HG03280 (cell line): ENCODE measurements around the gene BLOC1S2.
"Not testable (repeated sequence)": the region's sequence is repeated elsewhere in the genome, so short reads cannot be mapped to it uniquely, and the experiment has no call there.

ENCODE experiments used
- ATAC-seq: cut with Tn5 transposase; IDR thresholded peaks from one replicate; pipeline ENCODE4 v1.9.1; 2021; ENCODE audit warnings: mild to moderate bottlenecking, moderate library complexity; ENCODE audit not compliant: unreplicated experiment

Gene BLOC1S2

DNA sequence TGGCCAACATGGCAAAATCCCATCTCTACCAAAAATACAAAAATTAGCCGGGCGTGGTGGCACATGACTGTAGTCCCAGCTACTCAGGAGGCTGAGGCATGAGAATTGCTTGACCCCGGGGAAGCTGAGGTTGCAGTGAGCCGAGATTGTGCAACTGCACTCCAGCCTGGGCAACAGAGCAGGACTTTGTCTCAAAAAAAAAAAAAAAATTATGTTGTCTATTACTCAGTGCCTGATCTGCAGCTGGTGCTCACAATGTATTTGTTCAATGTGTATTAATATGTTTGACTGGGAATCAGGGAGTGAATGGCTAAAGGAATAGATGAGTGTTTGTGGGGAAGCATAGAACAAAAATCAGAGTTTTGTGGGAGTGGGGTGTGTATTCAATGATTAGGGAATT lies 5.8 kb upstream of the BLOC1S2 start:
- ATAC-seq = not testable (repeated sequence)

DNA sequence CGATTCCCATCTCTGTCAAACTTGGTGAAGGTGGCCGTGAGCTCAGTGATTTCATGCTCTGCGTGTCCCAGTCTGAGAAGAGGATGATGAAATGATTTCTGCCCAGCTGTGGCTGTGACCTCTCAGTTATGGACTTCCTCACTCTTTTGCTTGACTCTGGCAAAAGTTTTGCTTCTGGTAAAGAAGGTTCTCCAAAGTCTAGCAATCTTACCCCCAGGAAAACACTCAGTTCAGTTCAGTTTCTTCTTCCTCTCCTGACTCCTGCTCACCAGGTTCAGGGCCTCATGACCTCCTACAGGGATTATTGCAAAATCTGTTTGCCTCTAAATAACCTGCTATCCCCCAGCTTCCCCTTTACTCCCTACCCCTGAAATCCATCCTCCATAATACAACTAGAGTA lies 4.9 kb upstream of the BLOC1S2 start:
- no peak for ATAC-seq

DNA sequence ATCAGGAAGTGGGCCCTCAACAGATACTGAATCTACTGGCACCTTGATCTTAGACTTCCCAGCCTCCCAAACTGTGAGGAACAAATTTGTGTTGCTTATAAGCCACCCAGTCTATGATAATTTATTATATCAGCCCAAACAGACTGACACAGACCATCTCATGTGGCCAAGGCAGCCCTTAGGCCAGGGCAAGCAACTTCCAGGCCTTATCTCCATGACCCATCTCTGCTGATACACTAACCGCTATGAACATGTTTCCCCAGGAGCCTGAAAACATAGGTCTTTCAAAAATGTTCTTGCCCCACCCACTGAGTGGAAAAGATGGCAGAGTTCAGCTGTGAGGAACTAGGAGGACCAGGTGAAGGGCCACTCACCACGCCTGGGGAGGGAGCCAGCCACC lies 3.2 kb upstream of the BLOC1S2 start:
- ATAC-seq = no peak

DNA sequence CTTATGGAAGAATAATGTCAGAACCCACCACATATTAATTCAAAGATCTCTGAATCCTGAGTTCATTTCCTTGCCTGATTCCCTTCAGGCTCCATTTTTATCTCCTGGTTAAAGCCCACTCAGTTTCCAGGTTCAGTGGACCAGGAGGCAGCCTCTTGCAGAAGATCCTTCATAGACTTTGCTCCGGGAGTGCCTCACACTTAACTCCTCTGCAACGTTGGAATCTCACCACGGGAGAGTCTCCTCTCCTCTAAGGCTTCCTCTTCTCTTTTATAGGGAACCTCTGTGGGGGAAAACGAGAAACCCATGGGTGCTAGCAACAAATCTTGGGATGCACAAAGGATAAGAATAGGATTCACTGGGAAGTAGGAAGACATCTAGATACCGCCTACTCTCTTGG lies 1.7 kb upstream of the BLOC1S2 start:
- no peak for ATAC-seq

DNA sequence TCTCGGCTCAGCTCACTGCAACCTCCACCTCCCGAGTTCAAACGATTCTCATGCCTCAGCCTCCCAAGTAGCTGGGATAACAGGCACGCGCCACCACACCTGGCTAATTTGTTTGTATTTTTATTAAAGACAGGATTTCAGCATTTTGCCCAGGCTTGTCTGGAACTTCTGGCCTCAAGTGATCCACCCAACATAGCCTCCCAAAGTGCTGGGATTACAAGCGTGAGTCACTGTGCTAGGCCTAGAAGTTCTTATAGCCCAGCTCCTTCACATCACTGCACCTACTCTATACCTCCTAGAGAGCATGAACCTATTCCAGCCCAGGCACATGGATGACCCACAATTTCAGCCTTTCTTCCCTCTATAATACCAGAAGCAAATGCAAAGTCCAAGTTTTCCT lies 1.3 kb upstream of the BLOC1S2 start:
- ATAC-seq = no peak

DNA sequence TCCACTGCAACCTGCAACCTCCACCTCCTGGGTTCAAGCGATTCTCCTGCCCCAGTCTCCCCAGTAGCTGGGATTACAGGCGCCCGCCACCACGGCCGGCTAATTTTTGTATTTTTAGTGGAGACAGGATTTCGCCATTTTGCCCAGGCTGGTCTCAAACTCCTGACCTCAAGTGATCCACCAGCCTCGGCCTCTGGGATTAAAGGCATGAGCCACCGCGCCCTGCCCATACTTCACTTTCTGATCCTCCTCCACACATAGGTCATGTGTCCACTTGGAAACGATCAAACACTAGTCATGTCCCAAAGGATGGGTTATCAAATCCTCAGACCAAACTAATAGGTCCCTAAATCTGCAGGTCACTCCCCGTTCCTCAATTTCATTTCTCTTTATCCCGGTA lies 1.2 kb downstream of the BLOC1S2 start:
- ATAC-seq = not testable (repeated sequence)

DNA sequence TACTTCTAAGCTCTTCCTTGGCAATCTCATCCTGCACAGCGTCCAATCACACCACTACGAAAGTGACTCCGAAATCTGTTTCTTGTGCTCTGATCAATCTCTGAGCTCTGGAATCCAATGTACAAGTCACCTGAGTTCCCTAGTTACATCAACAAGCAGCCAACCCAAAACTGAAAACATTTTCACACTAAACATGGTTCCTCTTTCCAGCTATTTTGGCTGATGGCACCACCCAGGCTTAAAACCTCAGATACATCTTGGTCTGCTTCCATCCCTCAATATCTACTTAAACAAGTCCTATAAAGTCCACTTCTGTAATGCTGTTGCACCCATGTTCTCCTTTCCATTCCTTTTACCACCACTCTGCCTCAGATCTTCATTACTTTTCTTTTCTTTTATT lies 3.6 kb downstream of the BLOC1S2 start:
- no peak for ATAC-seq

DNA sequence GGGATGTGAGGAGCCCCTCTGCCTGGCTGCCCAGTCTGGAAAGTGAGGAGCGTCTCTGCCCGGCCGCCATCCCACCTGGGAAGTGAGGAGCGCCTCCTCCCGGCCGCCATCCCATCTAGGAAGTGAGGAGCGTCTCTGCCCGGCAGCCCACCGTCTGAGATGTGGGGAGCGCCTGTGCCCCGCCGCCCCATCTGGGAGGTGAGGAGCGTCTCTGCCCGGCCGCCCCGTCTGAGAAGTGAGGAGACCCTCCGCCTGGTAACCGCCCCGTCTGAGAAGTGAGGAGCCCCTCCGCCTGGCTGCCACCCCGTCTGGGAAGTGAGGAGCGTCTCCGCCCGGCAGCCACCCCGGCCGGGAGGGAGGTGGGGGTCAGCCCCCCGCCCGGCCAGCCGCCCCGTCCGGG lies 9.5 kb downstream of the BLOC1S2 start:
- ATAC-seq = not testable (repeated sequence)

DNA sequence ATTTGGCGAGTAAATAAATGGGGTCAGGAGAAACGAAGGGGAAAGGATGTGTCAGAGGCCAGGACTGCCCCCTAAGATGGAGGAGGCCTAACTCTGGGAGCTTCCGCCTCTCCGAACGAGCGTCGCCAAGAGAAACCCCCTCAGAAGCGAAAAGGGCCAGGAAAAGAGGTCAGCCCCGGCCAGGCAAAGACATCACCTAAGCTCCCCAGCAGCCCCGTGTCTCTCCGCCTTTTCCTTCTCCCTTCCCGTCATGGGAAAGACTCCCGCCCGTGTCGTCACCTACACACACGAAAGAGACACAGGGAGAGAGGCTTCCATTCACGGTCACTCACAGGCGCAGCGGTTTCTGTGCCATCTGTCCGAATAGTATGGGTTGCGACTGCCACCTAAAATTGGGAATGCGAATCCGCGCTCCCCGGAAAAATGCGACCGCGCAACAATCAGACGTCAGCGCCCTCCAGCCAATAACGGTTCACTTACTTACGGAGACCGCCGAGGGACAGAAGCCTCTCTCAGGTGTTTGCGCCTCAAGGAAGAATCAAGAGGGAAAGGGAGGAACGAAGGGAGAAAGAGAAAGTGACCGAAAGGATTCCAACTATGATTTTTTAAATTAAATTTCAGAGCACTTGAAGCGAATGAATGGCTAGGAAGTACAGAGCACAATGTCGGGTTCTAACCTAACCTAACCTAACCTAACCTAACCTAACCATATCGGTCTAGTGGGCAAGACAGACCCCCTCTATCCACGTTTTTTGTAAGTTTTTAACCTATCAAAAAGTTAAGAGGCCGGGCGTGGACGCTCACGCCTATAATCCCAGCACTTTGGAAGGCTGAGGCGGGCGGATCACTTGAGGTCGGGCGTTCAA lies 19.0 kb downstream of the BLOC1S2 start, which contains the start of gene CWF19L1:
TSS of gene CWF19L1 (minus strand) at position 400 of the 866 bp plus-strand sequence. CDS start at position 355, 45 bp downstream.
- ATAC-seq = peak; percentile 81

DNA sequence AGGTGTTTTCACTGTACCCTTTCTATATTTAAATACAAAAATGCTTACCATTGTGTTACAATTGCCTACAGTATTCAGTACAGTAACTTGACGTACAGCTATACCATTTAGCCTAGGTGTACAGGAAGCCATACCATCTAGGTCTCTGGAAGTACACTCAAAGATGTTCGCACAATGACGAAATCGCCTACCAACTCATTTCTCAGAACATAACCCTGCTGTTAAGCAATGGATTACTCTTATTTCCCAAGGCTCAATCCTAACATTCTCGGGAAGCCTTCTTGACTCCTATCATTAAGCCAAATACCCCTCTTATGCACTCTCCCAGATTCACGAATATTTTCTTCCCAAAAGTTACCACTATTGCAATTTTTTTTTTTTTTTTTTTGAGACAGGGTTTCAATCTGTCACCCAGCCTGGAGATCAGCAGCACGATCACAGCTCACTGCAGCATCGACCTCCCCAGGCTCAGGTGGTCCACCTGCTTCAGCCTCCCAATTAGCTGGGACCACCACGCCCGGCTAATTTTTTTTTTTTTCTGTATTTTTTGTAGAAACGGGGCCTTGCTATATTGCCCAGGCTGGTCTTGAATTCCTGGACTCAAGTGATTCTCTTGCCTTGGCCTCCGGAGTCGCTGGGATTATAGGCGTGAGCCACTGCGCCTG lies 20.5 kb downstream of the BLOC1S2 start:
- ATAC-seq = no peak

DNA sequence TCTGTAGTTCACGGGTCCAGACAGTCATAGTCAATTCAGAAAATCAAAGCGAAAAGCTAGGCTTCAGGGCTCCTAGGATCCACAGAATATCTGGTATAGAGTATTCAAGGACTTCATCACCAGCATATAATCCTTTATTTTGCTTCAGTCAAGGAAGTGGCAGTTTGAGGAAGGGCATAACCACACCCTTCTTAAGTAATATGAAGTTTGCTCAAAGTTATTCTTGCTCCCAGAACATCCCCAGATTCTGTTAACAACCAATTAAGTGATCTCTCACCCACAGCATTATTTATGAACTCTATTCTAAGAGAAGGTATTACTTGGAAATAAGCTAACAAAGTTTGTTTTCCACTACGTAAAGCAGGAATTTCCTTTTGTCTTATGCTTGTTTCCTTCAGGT lies 32.3 kb downstream of the BLOC1S2 start:
- ATAC-seq = no peak

DNA sequence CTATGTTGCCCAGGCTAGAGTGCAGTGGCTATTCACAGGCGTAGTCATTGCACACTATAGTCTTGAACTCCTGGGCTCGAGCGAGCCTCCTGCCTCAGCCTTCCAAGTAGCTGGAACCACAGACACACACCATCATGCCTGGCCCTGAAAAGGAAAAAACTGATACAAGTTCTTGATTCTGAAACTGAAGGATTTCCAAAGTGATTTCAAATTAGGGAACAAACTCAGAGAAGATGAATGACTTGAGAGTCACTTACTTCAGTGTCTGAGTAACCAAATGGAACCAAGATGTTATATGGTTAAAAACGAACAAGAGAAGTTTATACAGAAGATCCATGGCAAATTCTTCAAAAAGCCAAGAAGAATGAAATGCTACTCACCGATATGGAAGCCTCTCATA lies 33.4 kb downstream of the BLOC1S2 start:
- no peak for ATAC-seq

DNA sequence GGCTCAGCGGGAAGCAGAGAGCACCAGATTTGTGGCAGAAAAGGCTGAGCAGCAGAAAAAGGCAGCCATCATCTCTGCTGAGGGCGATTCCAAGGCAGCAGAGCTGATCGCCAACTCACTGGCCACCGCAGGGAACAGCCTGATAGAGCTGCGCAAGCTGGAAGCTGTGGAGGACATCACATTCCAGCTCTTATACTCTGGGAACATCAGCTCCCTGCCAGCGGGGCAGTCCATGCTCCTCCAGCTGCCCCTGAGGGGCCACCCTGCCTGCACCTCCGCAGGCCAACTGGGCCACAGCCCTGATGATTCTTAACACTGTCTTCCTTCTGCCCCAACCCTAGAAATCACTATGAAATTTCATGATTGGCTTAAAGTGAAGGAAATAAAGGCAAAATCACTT lies 37.7 kb downstream of the BLOC1S2 start:
- no peak for ATAC-seq

DNA sequence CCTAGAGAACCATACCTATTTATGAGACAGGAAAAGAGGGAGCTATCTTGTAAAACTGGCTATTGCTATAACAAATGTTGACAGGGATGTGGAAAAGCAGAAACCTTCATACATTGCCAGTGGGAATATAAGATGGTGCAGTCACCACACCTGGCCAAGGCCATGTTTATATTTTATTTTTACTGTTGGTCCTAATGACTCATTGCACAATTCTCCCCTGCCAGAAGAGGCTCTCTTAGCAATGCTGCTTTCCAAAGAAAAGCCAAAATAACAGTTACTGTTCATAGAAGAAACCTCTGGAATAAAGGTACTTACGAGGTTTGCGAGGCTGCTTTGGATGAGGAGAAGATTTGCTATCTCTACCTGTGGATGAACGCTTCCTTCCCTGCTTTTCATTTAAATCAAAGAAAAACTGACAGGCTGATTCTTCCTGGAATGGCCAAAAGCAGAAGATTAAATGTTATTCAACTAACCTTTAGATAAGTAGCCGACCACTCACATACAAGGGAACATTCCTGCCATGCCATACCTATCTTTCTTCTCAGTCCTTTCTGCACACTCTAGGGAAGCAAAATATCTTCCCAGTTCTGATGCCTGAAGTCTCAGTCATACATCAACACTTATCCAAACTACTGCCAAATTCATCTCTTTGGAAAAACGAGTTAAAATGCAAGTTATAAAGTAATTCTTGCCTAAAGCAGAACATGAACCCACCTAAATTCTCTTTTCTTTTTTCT lies 40.8 kb downstream of the BLOC1S2 start:
- ATAC-seq = no peak

DNA sequence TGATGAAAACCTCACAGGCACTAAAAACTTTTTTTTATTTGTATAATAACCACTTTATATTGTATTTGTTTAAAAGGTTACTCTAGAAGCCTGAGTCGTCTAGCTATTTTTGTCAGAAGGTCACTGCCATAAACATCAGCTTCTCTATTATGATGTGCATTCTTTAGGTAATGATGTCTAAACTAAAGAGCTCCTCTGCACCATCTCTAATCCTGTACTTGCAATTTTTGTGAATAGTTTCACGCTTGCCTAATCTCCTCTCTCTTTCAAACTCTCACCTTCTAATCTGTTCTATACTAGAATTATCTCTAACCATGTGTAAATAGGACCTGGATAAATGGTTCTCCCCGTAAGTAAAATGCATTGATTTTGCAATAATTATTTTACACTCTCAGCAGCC lies 46.6 kb downstream of the BLOC1S2 start:
- ATAC-seq = no peak

DNA sequence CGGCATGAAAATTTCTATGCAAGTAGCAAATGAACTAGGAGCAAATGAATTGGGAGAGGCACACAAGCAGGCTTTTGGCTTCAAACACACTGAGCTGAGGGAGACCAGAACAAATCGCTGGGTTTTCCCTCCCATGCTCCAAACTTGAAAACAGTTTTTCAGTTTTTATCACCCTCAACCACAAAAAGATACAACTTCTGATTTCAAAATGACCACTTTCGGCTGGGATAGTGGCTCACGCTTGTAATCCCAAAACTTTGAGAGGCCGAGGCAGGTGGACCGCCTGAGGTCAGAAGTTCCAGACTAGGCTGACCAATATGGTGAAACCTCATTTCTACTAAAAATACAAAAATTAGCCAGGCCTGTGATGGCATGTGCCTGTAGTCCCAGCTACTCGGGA lies 48.1 kb downstream of the BLOC1S2 start:
- ATAC-seq = no peak

DNA sequence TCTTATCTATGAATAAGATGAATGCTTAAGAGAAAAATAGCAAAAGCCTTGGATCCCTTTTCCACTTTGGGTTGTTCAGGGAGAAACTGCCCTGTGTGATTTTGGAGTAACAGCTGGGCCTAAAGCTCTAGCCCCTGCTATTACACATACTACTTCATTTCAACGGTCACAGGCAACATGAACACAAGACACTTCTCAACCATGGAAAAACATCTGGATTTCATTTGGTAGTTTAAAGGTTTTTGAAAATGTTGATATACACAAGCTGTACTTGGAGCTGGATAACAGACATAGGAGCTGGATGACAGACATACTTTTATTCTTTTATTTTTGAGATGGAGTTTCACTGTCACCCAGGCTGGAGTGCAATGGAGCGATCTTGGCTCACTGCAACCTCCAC lies 54.4 kb downstream of the BLOC1S2 start:
- no peak for ATAC-seq

DNA sequence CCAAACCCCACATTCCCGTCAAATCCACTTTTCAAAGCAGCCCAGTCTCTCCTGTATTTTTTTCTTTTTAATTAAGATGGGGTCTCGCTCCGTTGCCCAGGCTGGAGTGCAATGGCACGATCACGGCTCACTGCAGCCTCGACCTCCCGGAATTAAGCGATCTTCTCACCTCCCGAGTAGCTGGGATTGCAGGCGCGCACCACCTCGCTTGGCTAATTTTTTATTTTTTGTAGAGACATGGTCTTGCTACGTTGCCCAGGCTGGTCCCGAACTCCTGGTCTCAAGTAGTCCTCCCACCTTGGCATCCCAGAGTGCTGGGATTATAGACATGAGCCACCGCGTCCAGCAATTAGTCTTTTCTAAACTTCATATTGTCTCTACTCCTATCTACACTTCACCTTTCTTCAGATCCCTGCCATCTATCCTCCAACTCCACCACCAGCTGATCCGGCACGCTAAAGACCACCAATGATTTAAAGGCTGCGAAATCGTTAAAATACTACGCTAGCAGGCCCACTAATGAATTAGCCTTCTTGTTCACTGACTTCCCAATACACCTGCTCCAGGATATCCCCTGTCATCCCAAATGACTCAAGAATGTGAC lies 56.6 kb downstream of the BLOC1S2 start:
- no peak for ATAC-seq

DNA sequence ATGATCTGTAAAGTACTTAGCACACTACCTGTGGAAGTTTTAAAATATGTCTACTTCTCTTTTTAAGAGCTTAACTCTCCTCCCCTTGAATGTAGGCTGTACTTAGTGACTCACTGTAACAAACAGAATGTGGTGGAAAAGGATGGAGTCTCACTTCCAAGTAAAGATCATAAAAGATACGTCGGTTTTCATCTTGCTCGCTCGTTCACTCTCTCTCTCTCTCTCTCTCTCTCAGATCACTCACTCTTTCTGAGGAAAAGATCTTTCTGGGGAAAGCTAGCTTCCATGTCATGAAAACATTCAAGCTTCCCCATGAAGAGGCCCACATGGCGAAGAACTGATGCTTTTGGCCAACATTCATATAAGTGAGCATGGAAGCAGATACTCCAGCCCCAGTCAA lies 62.6 kb downstream of the BLOC1S2 start:
- ATAC-seq = no peak
